ENCODE data around the gene RBBP6. TPM values are rescaled to one million over a fixed set of nuclear protein-coding genes. Genes with fewer than 3 reads are reported as not detected.
"Not testable (repeated sequence)": the region's sequence is repeated elsewhere in the genome, so short reads cannot be mapped to it uniquely, and the experiment has no call there.

Gene RBBP6
- total RNA-seq, 1 donor from 2014 or later = 77.3 TPM

- Mint-ChIP-seq H3K4me1 (peaks cover 26% of the 10 kb centered on the region), H3K36me3 (ENCODE audit: low read depth) (no peaks in the 10 kb centered on the region), H3K27ac (ENCODE audit: unreplicated experiment) (peak overlapping the region; percentile 70), H3K9me3 (no peaks in the 10 kb centered on the region), H3K4me3 (peak overlapping the region; percentile 87), H3K27me3 (ENCODE audit: low read depth) (peaks cover 62% of the 10 kb centered on the region)
- no peak for TF ChIP-seq CTCF (conservative IDR thresholded peaks at IDR 0.05)
- peak; percentile 39 for DNase-seq (ENCODE audit: low read depth, low spot score)
These were observed 70.5 kb downstream of the RBBP6 start for GRCh38 chr16:24609740-24610415.

GRCh38 chr16:24610416-24610755, 71.0 kb downstream of the RBBP6 start:
- peak; percentile 9 for DNase-seq (ENCODE audit: low read depth, low spot score)
- Mint-ChIP-seq H3K4me1 (peaks cover 26% of the 10 kb centered on the region), H3K27ac (ENCODE audit: unreplicated experiment) (peak overlapping the region; percentile 70), H3K9me3 (no peaks in the 10 kb centered on the region), H3K27me3 (ENCODE audit: low read depth) (peaks cover 59% of the 10 kb centered on the region), H3K4me3 (peak overlapping the region; percentile 87), H3K36me3 (ENCODE audit: low read depth) (no peaks in the 10 kb centered on the region)
- TF ChIP-seq CTCF (conservative IDR thresholded peaks at IDR 0.05) = no peak

GRCh38 chr16:24611310-24611709, 71.9 kb downstream of the RBBP6 start:
- TF ChIP-seq CTCF (conservative IDR thresholded peaks at IDR 0.05) = no peak
- no peaks in the 10 kb centered on the region for H3K36me3 Mint-ChIP-seq (ENCODE audit: low read depth)
- no peak overlapping the region for H3K27ac Mint-ChIP-seq (ENCODE audit: unreplicated experiment)
- H3K9me3 Mint-ChIP-seq = no peaks in the 10 kb centered on the region
- peaks cover 54% of the 10 kb centered on the region for H3K27me3 Mint-ChIP-seq (ENCODE audit: low read depth)
- H3K4me3 Mint-ChIP-seq = peak overlapping the region; percentile 37
- H3K4me1 Mint-ChIP-seq = peaks cover 26% of the 10 kb centered on the region
- no peak for DNase-seq (ENCODE audit: low read depth, low spot score)

GRCh38 chr16:24612656-24613055, 73.3 kb downstream of the RBBP6 start:
- Mint-ChIP-seq H3K4me3 (no peak overlapping the region), H3K9me3 (no peaks in the 10 kb centered on the region), H3K36me3 (ENCODE audit: low read depth) (no peaks in the 10 kb centered on the region), H3K4me1 (peaks cover 26% of the 10 kb centered on the region), H3K27ac (ENCODE audit: unreplicated experiment) (no peak overlapping the region), H3K27me3 (ENCODE audit: low read depth) (peaks cover 42% of the 10 kb centered on the region)
- no peak for TF ChIP-seq CTCF (conservative IDR thresholded peaks at IDR 0.05)
- no peak for DNase-seq (ENCODE audit: low read depth, low spot score)

GRCh38 chr16:24613267-24613666, 73.9 kb downstream of the RBBP6 start:
- H3K27me3 Mint-ChIP-seq (ENCODE audit: low read depth) = peaks cover 35% of the 10 kb centered on the region
- H3K36me3 Mint-ChIP-seq (ENCODE audit: low read depth) = not testable (repeated sequence)

GRCh38 chr16:24617502-24617901, 78.1 kb downstream of the RBBP6 start:
- Mint-ChIP-seq H3K4me3 (no peak overlapping the region), H3K9me3 (no peaks in the 10 kb centered on the region), H3K4me1 (no peaks in the 10 kb centered on the region), H3K36me3 (ENCODE audit: low read depth) (no peaks in the 10 kb centered on the region), H3K27ac (ENCODE audit: unreplicated experiment) (no peak overlapping the region), H3K27me3 (ENCODE audit: low read depth) (peaks cover 3% of the 10 kb centered on the region)
- DNase-seq (ENCODE audit: low read depth, low spot score) = no peak
- no peak for TF ChIP-seq CTCF (conservative IDR thresholded peaks at IDR 0.05)

More at GRCh38 chr16:24613267-24613666, 73.9 kb downstream of the RBBP6 start:
- peaks cover 26% of the 10 kb centered on the region for H3K4me1 Mint-ChIP-seq
- H3K9me3 Mint-ChIP-seq; H3K4me3 Mint-ChIP-seq; H3K27ac Mint-ChIP-seq (ENCODE audit: unreplicated experiment); DNase-seq (ENCODE audit: low read depth, low spot score): not testable (repeated sequence)

Other genes starting within 250 kb of the RBBP6 start
- 79.6 and 89.0 TPM in 2 replicates for gene TNRC6A, start 190.1 kb downstream of the RBBP6 start, total RNA-seq

Measured in neural crest cell (in vitro differentiated cells).